Vagina (tissue), 2 donors: ENCODE data around the gene PCBP4. TPM values are rescaled to one million over a fixed set of nuclear protein-coding genes. Genes with fewer than 3 reads are reported as not detected.

Source experiments
- DNase-seq, 2 donors: peaks; one replicate each; pipeline ENCODE4 v3.0.0-alpha.2; 2017; ENCODE audit errors: extremely low spot score in 2 of 2
- H3K27ac ChIP-seq: fragments of 200-600 bp; sonication (generic); one replicate; pipeline ENCODE4 v1.5.1; 2019
- H3K27me3 ChIP-seq: fragments of 200-600 bp; sonication (generic); one replicate; pipeline ENCODE4 v1.5.1; 2019
- H3K36me3 ChIP-seq, 2 donors: fragments of 200-600 bp; sonication (generic); one replicate each; pipeline ENCODE4 v1.5.1; 2017 to 2019
- H3K4me1 ChIP-seq: fragments of 200-600 bp; sonication (generic); one replicate; pipeline ENCODE4 v1.5.1; 2019
- H3K4me3 ChIP-seq, 2 donors: fragments of 200-600 bp; sonication (generic); 1 replicate in 1 of 2; 2 replicates in 1 of 2; pipeline ENCODE4 v1.5.1; 2016 to 2019
- H3K9me3 ChIP-seq: fragments of 200-600 bp; sonication (generic); one replicate; pipeline ENCODE4 v1.5.1; 2019
- CTCF ChIP-seq, 3 experiments: fragments of 450-650 bp in 2 of 3; fragments of 200-600 bp in 1 of 3; sonication (generic) in 1 of 3; IDR thresholded peaks; one replicate each; pipeline ENCODE4 v1.5.1; 2017 to 2019; ENCODE audit warnings: antibody characterized with exemption in 3 of 3, mild to moderate bottlenecking in 2 of 3, moderate library complexity in 2 of 3
- POLR2A ChIP-seq, 2 donors: fragments of 450-650 bp; IDR thresholded peaks; one replicate each; pipeline ENCODE4 v1.6.1; 2017; ENCODE audit warnings: antibody characterized with exemption in 2 of 2, mild to moderate bottlenecking in 2 of 2, moderate library complexity in 2 of 2
- POLR2AphosphoS5 ChIP-seq, 2 donors: sonication (generic); formaldehyde crosslinking; IDR thresholded peaks; one replicate each; pipeline ENCODE4 v1.9.0; 2017; ENCODE audit warnings: antibody characterized with exemption in 2 of 2, mild to moderate bottlenecking in 2 of 2, low read depth in 1 of 2; ENCODE audit not compliant: insufficient read depth in 1 of 2
- intact Hi-C: fragments of 100-400 bp; cut with DNase I; formaldehyde crosslinking; loops from one replicate; pipeline ENCODE4 v1.15.1; 2023
- total RNA-seq: library from RNA; depleted of rRNA; stranded (reverse); fragments of >200 nt; gene quantifications from one replicate; pipeline ENCODE4 v1.2.3, GENCODE V29; 2016

PCBP4 gene
- total RNA-seq, 1 donor from 2014 or later, result 36.6 TPM

GRCh38 chr3:51947215-51947900, 19.9 kb downstream of the PCBP4 start:
- peaks cover 11% of the 10 kb centered on the region for H3K4me1 ChIP-seq
- H3K36me3 ChIP-seq, result no peaks in the 10 kb centered on the region
- TF ChIP-seq CTCF (IDR thresholded peaks at IDR 0.05), result no peak
- no peak for TF ChIP-seq POLR2A (IDR thresholded peaks at IDR 0.05)
- no peak for TF ChIP-seq POLR2AphosphoS5 (IDR thresholded peaks at IDR 0.05; ENCODE audit: insufficient read depth in 1 of 2, low read depth in 1 of 2)
- H3K4me3 ChIP-seq, result no peak overlapping the region
- H3K27me3 ChIP-seq, result no peaks in the 10 kb centered on the region
- no peak overlapping the region for H3K27ac ChIP-seq
- DNase-seq, result no peak
- intact Hi-C loops, result no loop called here
- no peaks in the 10 kb centered on the region for H3K9me3 ChIP-seq

GRCh38 chr3:51946796-51947195, 20.5 kb downstream of the PCBP4 start:
- no peak for TF ChIP-seq CTCF (IDR thresholded peaks at IDR 0.05)
- no peak for TF ChIP-seq POLR2A (IDR thresholded peaks at IDR 0.05)
- TF ChIP-seq POLR2AphosphoS5 (IDR thresholded peaks at IDR 0.05; ENCODE audit: insufficient read depth in 1 of 2, low read depth in 1 of 2), result no peak
- intact Hi-C loops, result no loop called here
- Histone ChIP-seq H3K27ac (no peak overlapping the region), H3K36me3 (no peaks in the 10 kb centered on the region), H3K9me3 (no peaks in the 10 kb centered on the region), H3K4me1 (peaks cover 13% of the 10 kb centered on the region), H3K27me3 (no peaks in the 10 kb centered on the region), H3K4me3 (no peak overlapping the region)
- DNase-seq, result no peak

GRCh38 chr3:51945926-51946705, 21.1 kb downstream of the PCBP4 start:
- no peaks in the 10 kb centered on the region for H3K36me3 ChIP-seq

GRCh38 chr3:51945031-51945840, 22.0 kb downstream of the PCBP4 start:
- TF ChIP-seq CTCF (IDR thresholded peaks at IDR 0.05), result no peak
- TF ChIP-seq POLR2AphosphoS5 (IDR thresholded peaks at IDR 0.05; ENCODE audit: insufficient read depth in 1 of 2, low read depth in 1 of 2), result no peak
- no peak for TF ChIP-seq POLR2A (IDR thresholded peaks at IDR 0.05)
- Histone ChIP-seq H3K4me1 (peaks cover 26% of the 10 kb centered on the region), H3K9me3 (no peaks in the 10 kb centered on the region), H3K4me3 (no peak overlapping the region), H3K27ac (no peak overlapping the region), H3K27me3 (no peaks in the 10 kb centered on the region), H3K36me3 (no peaks in the 10 kb centered on the region)
- DNase-seq, result no peak
- intact Hi-C loops, result no loop called here

More at GRCh38 chr3:51945926-51946705, 21.1 kb downstream of the PCBP4 start:
- Histone ChIP-seq H3K27me3 (no peaks in the 10 kb centered on the region), H3K4me3 (no peak overlapping the region), H3K27ac (no peak overlapping the region), H3K4me1 (peaks cover 18% of the 10 kb centered on the region), H3K9me3 (no peaks in the 10 kb centered on the region)
- intact Hi-C loops, result no loop called here
- TF ChIP-seq CTCF (IDR thresholded peaks at IDR 0.05) (no peak), POLR2A (IDR thresholded peaks at IDR 0.05) (no peak), POLR2AphosphoS5 (IDR thresholded peaks at IDR 0.05; ENCODE audit: insufficient read depth in 1 of 2, low read depth in 1 of 2) (no peak)
- DNase-seq, result no peak
